Measurements from ENCODE around the gene BASP1. TPM values are rescaled to one million over a fixed set of nuclear protein-coding genes. Genes with fewer than 3 reads are reported as not detected.

The BASP1 gene
- total RNA-seq, 1 experiment from 2014 or later = 0.34 TPM

- ChIA-PET CTCF (no interaction called here), POLR2A (no interaction called here), RAD21 (ENCODE audit: low non-redundant PET in 1 of 2, low total read pairs in 2 of 2, uncharacterized antibody in 2 of 2, unreplicated experiment in 2 of 2) (no interaction called here)
- BruUV-seq (replicated peaks) = no TSS peak
- intact Hi-C loops (cut with micrococcal nuclease) = no loop called here
- Histone ChIP-seq H2AFZ (ENCODE audit: low read depth, low read length, poor library complexity, severe bottlenecking) (no peak overlapping the region), H3K27ac (ENCODE audit: low read depth, low read length) (no peak overlapping the region), H3K9me3 (ENCODE audit: control insufficient read depth in 1 of 2, insufficient read depth in 1 of 2, low read depth in 1 of 2, low read length in 2 of 2) (no peaks in the 10 kb centered on the region), H3K36me3 (ENCODE audit: control insufficient read depth in 1 of 2, insufficient read depth in 2 of 2, low read length in 2 of 2) (no peaks in the 10 kb centered on the region), H3K4me2 (ENCODE audit: low read length) (no peak overlapping the region), H3K27me3 (ENCODE audit: insufficient read depth, low read length) (peaks cover 4% of the 10 kb centered on the region; the same call in 1 of the 2 replicates), H4K20me1 (ENCODE audit: insufficient read depth) (no peaks in the 10 kb centered on the region), H3K79me2 (ENCODE audit: insufficient read depth, low read length) (no peaks in the 10 kb centered on the region), H3K9me2 (ENCODE audit: insufficient read depth) (no peaks in the 10 kb centered on the region), H3K9ac (ENCODE audit: low read length) (no peak overlapping the region), H3K4me3 (replicated peaks in 1 of 2; ENCODE audit: low read depth in 1 of 2, low read length in 2 of 2) (no peak overlapping the region), H3K4me1 (ENCODE audit: control insufficient read depth in 1 of 2, insufficient read depth in 2 of 2, low read length in 2 of 2) (no peaks in the 10 kb centered on the region)
- DNase-seq (ENCODE audit: low read depth, low spot score) (no peak), ATAC-seq (no peak)
- TF ChIP-seq POLR2A (IDR thresholded peaks at IDR 0.05; ENCODE audit: borderline replicate concordance, extremely low read depth, insufficient read depth, insufficient read length) (no peak), ATF3 (IDR thresholded peaks at IDR 0.05) (no peak), ZFX (IDR thresholded peaks at IDR 0.05) (no peak), EZH2phosphoT487 (IDR thresholded peaks at IDR 0.05; ENCODE audit: borderline replicate concordance) (no peak), ZNF274 (IDR thresholded peaks at IDR 0.05; ENCODE audit: low read depth, low read length) (no peak), FOSL1 (IDR thresholded peaks at IDR 0.05; ENCODE audit: low read depth) (no peak), SRF (IDR thresholded peaks at IDR 0.05; ENCODE audit: low read depth) (no peak), EZH2 (IDR thresholded peaks at IDR 0.05) (no peak), JUND (IDR thresholded peaks at IDR 0.05) (no peak), EGR1 (IDR thresholded peaks at IDR 0.05; ENCODE audit: low read depth) (no peak), MAX (IDR thresholded peaks at IDR 0.05) (no peak), REST (IDR thresholded peaks at IDR 0.05; ENCODE audit: low read depth) (no peak), POLR2AphosphoS5 (IDR thresholded peaks at IDR 0.05; ENCODE audit: low read depth, low read length) (no peak), SIN3A (IDR thresholded peaks at IDR 0.05; ENCODE audit: low read depth) (no peak), TCF7L2 (IDR thresholded peaks at IDR 0.05; ENCODE audit: borderline replicate concordance, extremely low read depth, insufficient read depth, insufficient read length) (no peak), CEBPB (IDR thresholded peaks at IDR 0.05; ENCODE audit: low read depth) (no peak), RAD21 (IDR thresholded peaks at IDR 0.05; ENCODE audit: low read depth) (no peak)
Observed at GRCh38 chr5:17212191-17212590, 5.2 kb upstream of the BASP1 start.
